Osteoblast (primary cell): ENCODE data around the gene HPD. TPM values are rescaled to one million over a fixed set of nuclear protein-coding genes. Genes with fewer than 3 reads are reported as not detected.

Experiments used
- DNase-seq: peaks from one replicate; pipeline ENCODE4 v3.0.0; 2011; ENCODE audit warnings: low spot score, mixed read lengths; ENCODE audit not compliant: insufficient read length; ENCODE audit errors: missing footprints
- H2AFZ ChIP-seq: 2 replicates; pipeline ENCODE4 v1.6.0; 2011; ENCODE audit warnings: mild to moderate bottlenecking, low read length
- H3K27ac ChIP-seq: 2 replicates; pipeline ENCODE4 v1.5.1; 2011; ENCODE audit warnings: mild to moderate bottlenecking, low read depth, low read length, moderate library complexity
- H3K27me3 ChIP-seq: 2 replicates; pipeline ENCODE4 v1.6.0; 2012; ENCODE audit warnings: mild to moderate bottlenecking, control low read depth, inconsistent platforms, low read length, moderate library complexity; ENCODE audit not compliant: insufficient read depth
- H3K36me3 ChIP-seq: 2 replicates; pipeline ENCODE4 v1.5.1; 2011; ENCODE audit warnings: mild to moderate bottlenecking, low read length, control low read depth, moderate library complexity; ENCODE audit not compliant: insufficient read depth
- H3K4me1 ChIP-seq: 2 replicates; pipeline ENCODE4 v1.5.1; 2011; ENCODE audit warnings: mild to moderate bottlenecking, low read length, control low read depth, moderate library complexity; ENCODE audit not compliant: insufficient read depth
- H3K4me2 ChIP-seq: 2 replicates; pipeline ENCODE4 v1.6.0; 2011; ENCODE audit warnings: mild to moderate bottlenecking, low read length; ENCODE audit not compliant: insufficient read depth
- H3K4me3 ChIP-seq: fragments of 200-600 bp; sonication (generic); 3 replicates; pipeline ENCODE4 v1.5.1; 2012; ENCODE audit warnings: mild to moderate bottlenecking, low read length, inconsistent platforms; ENCODE audit not compliant: insufficient read depth
- H3K79me2 ChIP-seq: 2 replicates; pipeline ENCODE4 v1.6.0; 2012; ENCODE audit warnings: mild to moderate bottlenecking, low read length, control low read depth, inconsistent platforms; ENCODE audit not compliant: insufficient read depth
- H3K9me3 ChIP-seq: 2 replicates; pipeline ENCODE4 v1.5.1; 2011; ENCODE audit warnings: low read depth, low read length, control low read depth
- H4K20me1 ChIP-seq: 2 replicates; pipeline ENCODE4 v1.6.0; 2012; ENCODE audit warnings: mild to moderate bottlenecking, low read length, control low read depth; ENCODE audit not compliant: insufficient read depth
- total RNA-seq: library from RNA; depleted of rRNA; stranded (reverse); fragments of >200 nt; gene quantifications from 2 replicates; pipeline ENCODE4 v1.2.3, GENCODE V29; 2012
- TF ChIP-seq, protein P1 (sequence below): IDR thresholded peaks from 2 replicates; pipeline ENCODE4 v1.5.1; 2011; ENCODE audit warnings: mild to moderate bottlenecking, low read depth, low read length, moderate library complexity; ENCODE audit errors: extremely low read depth

HPD gene
- total RNA-seq, 1 donor, result under 0.01 TPM

DNA sequence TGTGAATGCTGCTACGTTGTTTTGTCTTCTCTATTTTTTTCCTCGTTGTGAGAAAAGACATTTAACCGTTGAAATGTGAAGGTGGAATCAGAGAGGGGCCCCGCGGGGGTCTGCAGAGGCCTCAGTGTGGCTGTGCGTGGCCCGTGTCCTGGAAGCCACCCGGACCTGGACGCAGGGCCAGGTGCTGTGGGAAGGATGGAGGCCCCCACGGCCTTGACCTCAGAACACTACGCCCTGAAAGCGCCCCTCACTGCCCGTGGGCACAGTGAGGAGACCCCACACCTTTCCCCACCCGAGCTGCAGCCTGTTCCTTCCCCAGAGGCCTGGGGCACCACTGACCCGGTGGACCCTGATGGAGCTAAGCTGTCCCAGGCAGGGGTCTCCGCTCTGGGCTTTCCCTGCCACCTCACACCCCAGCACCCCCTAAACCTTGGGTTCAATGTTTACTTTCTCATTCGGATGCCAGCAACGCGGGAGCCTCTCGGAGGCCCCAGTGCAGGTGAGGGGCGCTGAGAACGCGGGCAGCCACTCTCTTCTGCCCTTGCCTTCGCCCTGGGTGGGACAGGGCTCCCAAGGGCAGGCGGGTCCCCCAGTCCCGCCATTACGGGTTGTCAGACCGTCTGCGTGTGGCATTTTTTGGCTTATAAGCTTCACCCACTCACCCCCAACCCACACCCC lies 27.9 kb downstream of the HPD start:
- peaks cover 51% of the 10 kb centered on the region for H3K36me3 ChIP-seq
- DNase-seq, result peak; percentile 67

DNA sequence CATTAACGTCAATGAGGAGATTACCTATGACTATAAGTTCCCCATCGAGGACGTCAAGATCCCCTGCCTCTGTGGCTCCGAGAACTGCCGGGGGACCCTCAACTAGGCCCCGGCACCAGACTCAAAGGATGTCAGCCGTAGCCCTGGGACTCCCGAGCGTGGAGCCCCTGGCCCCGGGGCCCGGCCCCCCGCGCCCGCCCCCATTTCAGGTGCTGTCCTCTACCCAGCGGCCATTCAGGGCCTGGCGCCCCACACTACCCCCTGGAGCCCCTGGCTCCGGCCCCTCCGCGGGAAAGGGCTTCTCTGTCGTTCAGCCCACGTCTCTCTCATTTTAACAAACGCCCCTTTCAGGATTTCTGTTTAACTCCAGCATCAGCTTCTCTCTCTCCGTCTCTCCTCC lies 28.5 kb downstream of the HPD start:
- Histone ChIP-seq H3K4me2 (no peak overlapping the region), H3K27me3 (no peaks in the 10 kb centered on the region), H3K4me3 (no peak overlapping the region), H2AFZ (no peak overlapping the region), H3K36me3 (peaks cover 51% of the 10 kb centered on the region), H4K20me1 (peaks cover 15% of the 10 kb centered on the region), H3K4me1 (no peaks in the 10 kb centered on the region), H3K9me3 (no peaks in the 10 kb centered on the region), H3K79me2 (no peaks in the 10 kb centered on the region), H3K27ac (no peak overlapping the region)
- TF ChIP-seq, protein P1, sequence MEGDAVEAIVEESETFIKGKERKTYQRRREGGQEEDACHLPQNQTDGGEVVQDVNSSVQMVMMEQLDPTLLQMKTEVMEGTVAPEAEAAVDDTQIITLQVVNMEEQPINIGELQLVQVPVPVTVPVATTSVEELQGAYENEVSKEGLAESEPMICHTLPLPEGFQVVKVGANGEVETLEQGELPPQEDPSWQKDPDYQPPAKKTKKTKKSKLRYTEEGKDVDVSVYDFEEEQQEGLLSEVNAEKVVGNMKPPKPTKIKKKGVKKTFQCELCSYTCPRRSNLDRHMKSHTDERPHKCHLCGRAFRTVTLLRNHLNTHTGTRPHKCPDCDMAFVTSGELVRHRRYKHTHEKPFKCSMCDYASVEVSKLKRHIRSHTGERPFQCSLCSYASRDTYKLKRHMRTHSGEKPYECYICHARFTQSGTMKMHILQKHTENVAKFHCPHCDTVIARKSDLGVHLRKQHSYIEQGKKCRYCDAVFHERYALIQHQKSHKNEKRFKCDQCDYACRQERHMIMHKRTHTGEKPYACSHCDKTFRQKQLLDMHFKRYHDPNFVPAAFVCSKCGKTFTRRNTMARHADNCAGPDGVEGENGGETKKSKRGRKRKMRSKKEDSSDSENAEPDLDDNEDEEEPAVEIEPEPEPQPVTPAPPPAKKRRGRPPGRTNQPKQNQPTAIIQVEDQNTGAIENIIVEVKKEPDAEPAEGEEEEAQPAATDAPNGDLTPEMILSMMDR, result no peak
- DNase-seq, result peak; percentile 17

More for the DNA sequence above, 27.9 kb downstream of the HPD start:
- H3K4me2 ChIP-seq, result no peak overlapping the region
- TF ChIP-seq, protein P1, result no peak
- no peaks in the 10 kb centered on the region for H3K79me2 ChIP-seq
- peaks cover 15% of the 10 kb centered on the region for H4K20me1 ChIP-seq
- no peak overlapping the region for H3K27ac ChIP-seq
- no peak overlapping the region for H2AFZ ChIP-seq
- no peaks in the 10 kb centered on the region for H3K4me1 ChIP-seq
- H3K4me3 ChIP-seq, result no peak overlapping the region
- H3K9me3 ChIP-seq, result no peaks in the 10 kb centered on the region
- H3K27me3 ChIP-seq, result no peaks in the 10 kb centered on the region

DNA sequence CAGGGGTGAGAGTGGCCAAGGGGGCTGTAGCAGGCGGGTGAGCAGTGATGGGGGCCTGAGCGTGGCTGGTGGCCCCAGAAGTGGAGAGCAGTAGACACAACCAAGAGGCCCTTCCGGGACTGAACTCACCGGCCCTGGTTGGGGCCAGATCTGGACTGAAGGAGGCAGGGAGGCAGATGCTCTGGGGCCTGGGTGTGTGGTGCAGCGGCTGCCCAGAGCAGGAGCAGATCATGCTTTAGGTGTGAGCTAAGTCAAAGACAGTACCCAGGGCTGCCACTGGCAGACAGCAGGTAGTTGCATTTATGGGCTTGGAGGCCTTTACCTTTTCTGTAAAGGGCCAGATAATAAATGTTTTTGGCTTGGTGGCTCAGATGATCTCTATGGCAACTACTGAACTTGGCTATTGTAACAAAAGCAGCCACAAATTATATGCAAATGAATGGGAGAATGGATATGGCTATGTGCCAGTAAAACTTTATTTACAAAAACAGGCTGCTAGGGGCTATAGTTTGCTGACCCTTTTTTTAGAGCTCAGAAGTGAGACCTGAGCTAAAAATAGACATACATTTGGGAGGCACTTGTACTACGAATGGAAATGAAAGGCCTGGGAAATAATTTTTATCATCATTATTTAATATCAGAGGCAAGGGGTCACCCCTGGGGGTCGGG lies 29.3 kb downstream of the HPD start:
- no peak overlapping the region for H3K27ac ChIP-seq
- TF ChIP-seq, protein P1, result no peak
- no peaks in the 10 kb centered on the region for H3K9me3 ChIP-seq
- no peak overlapping the region for H2AFZ ChIP-seq
- H3K4me2 ChIP-seq, result no peak overlapping the region
- peak; percentile 29 for DNase-seq
- peaks cover 59% of the 10 kb centered on the region for H3K36me3 ChIP-seq
- no peaks in the 10 kb centered on the region for H3K27me3 ChIP-seq
- no peak overlapping the region for H3K4me3 ChIP-seq
- H4K20me1 ChIP-seq, result peaks cover 15% of the 10 kb centered on the region
- H3K79me2 ChIP-seq, result peaks cover 2% of the 10 kb centered on the region
- no peaks in the 10 kb centered on the region for H3K4me1 ChIP-seq

DNA sequence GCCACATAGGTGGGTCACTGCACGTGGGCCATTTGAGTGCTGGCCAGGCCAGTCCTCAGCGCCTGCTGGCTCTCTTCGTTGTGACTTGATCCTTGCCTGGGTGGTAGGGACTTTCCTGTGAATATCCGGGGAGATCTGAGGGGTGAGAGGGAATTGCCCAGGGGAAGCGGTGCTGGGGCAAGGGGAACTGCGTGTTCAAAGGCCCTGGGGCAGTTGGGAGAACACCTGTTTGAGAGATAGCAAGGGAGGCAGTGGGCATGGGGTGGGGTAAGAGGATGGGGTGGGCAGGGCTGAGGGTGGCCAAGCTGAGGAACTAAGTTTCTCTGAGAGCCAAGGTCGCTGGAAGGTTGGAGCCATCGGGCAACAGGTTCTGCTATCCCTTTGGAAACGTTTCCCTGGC lies 29.8 kb downstream of the HPD start:
- peaks cover 64% of the 10 kb centered on the region for H3K36me3 ChIP-seq

More for the DNA sequence above, 29.8 kb downstream of the HPD start:
- Histone ChIP-seq H2AFZ (no peak overlapping the region), H3K9me3 (no peaks in the 10 kb centered on the region), H4K20me1 (peaks cover 19% of the 10 kb centered on the region), H3K4me1 (no peaks in the 10 kb centered on the region), H3K4me3 (no peak overlapping the region), H3K27me3 (no peaks in the 10 kb centered on the region), H3K79me2 (peaks cover 2% of the 10 kb centered on the region), H3K27ac (no peak overlapping the region), H3K4me2 (no peak overlapping the region)
- peak; percentile 23 for DNase-seq
- TF ChIP-seq, protein P1, result no peak
